ENCODE results near the gene ANXA2R.

ANXA2R gene

GRCh38 chr5:42994555-42995359, 45.4 kb downstream of the ANXA2R start:
- peak; percentile 94 for DNase-seq

GRCh38 chr5:42994246-42994554, 45.9 kb downstream of the ANXA2R start:
- no peak for DNase-seq

GRCh38 chr5:42993516-42994245, 46.4 kb downstream of the ANXA2R start:
- DNase-seq = peak; percentile 73

GRCh38 chr5:42992088-42992879, 47.8 kb downstream of the ANXA2R start:
- peak; percentile 88 for DNase-seq

GRCh38 chr5:42991404-42992087, 48.6 kb downstream of the ANXA2R start:
- DNase-seq = no peak

GRCh38 chr5:42990892-42991291, 49.2 kb downstream of the ANXA2R start:
- no peak for DNase-seq
